ENCODE data around the gene KCNAB1. TPM values are rescaled to one million over a fixed set of nuclear protein-coding genes. Genes with fewer than 3 reads are reported as not detected.
A peak's percentile ranks its signal among the peaks of the same experiment; 100 is the strongest.
"Not testable (repeated sequence)": the region's sequence is repeated elsewhere in the genome, so short reads cannot be mapped to it uniquely, and the experiment has no call there.

Gene KCNAB1
- polyA plus RNA-seq, 1 donor = 3.8 TPM

GRCh38 chr3:156547637-156548036 lies 427.3 kb downstream of the KCNAB1 start:
- no peak for DNase-seq

- no peak for DNase-seq
These were observed 427.8 kb downstream of the KCNAB1 start for GRCh38 chr3:156548041-156548687.

GRCh38 chr3:156548902-156549301 lies 428.5 kb downstream of the KCNAB1 start:
- peak; percentile 56 for DNase-seq

GRCh38 chr3:156551261-156551660 lies 430.9 kb downstream of the KCNAB1 start:
- no peak for DNase-seq

- no peak for DNase-seq
These were observed 431.4 kb downstream of the KCNAB1 start for GRCh38 chr3:156551746-156552145.

GRCh38 chr3:156552973-156553372 lies 432.6 kb downstream of the KCNAB1 start:
- no peak for DNase-seq

- DNase-seq = peak; percentile 45
These were observed 433.5 kb downstream of the KCNAB1 start for GRCh38 chr3:156553705-156554356.

- DNase-seq = no peak
These were observed 434.1 kb downstream of the KCNAB1 start for GRCh38 chr3:156554515-156554841.

- DNase-seq = peak; percentile 99
These were observed 434.7 kb downstream of the KCNAB1 start, which contains the start of gene SSR3 for GRCh38 chr3:156554842-156555687. Gene SSR3 (minus strand): TSS chr3:156555117. CDS start chr3:156555089, 28 bp downstream.

- no peak for DNase-seq
These were observed 438.0 kb downstream of the KCNAB1 start for GRCh38 chr3:156558389-156558788.

GRCh38 chr3:156559321-156559720 lies 438.9 kb downstream of the KCNAB1 start:
- no peak for DNase-seq

- no peak for DNase-seq
These were observed 441.2 kb downstream of the KCNAB1 start for GRCh38 chr3:156561533-156561932.

GRCh38 chr3:156562486-156562885 lies 442.1 kb downstream of the KCNAB1 start:
- DNase-seq = not testable (repeated sequence)

GRCh38 chr3:156563900-156564682 lies 443.7 kb downstream of the KCNAB1 start:
- DNase-seq = no peak

- DNase-seq = not testable (repeated sequence)
These were observed 448.6 kb downstream of the KCNAB1 start for GRCh38 chr3:156569016-156569415.

- not testable (repeated sequence) for DNase-seq
These were observed 449.5 kb downstream of the KCNAB1 start for GRCh38 chr3:156569881-156570280.

- no peak for DNase-seq
These were observed 455.3 kb downstream of the KCNAB1 start for GRCh38 chr3:156575641-156576040.

- DNase-seq = no peak
These were observed 455.7 kb downstream of the KCNAB1 start for GRCh38 chr3:156576051-156576450.

GRCh38 chr3:156576651-156577348 lies 456.4 kb downstream of the KCNAB1 start:
- DNase-seq = no peak

- no peak for DNase-seq
These were observed 457.4 kb downstream of the KCNAB1 start for GRCh38 chr3:156577736-156578135.

- DNase-seq = no peak
These were observed 459.1 kb downstream of the KCNAB1 start for GRCh38 chr3:156579427-156579851.

- no peak for DNase-seq
These were observed 460.7 kb downstream of the KCNAB1 start for GRCh38 chr3:156581033-156581432.
